ENCODE results near the gene EIF4E3. TPM values are rescaled to one million over a fixed set of nuclear protein-coding genes. Genes with fewer than 3 reads are reported as not detected.

Gene EIF4E3
- total RNA-seq (2014; rRNA removed; shearing (Covaris generic)) = 4.1 and 4.4 TPM in 2 replicates
- 8.6 and 10.8 TPM in 2 replicates for polyA plus RNA-seq (2015; cell fraction: cytosol; rRNA removed)
- 9.6 and 21.0 TPM in 2 replicates for polyA plus RNA-seq (2015; cell fraction: nucleus; rRNA removed)

DNA sequence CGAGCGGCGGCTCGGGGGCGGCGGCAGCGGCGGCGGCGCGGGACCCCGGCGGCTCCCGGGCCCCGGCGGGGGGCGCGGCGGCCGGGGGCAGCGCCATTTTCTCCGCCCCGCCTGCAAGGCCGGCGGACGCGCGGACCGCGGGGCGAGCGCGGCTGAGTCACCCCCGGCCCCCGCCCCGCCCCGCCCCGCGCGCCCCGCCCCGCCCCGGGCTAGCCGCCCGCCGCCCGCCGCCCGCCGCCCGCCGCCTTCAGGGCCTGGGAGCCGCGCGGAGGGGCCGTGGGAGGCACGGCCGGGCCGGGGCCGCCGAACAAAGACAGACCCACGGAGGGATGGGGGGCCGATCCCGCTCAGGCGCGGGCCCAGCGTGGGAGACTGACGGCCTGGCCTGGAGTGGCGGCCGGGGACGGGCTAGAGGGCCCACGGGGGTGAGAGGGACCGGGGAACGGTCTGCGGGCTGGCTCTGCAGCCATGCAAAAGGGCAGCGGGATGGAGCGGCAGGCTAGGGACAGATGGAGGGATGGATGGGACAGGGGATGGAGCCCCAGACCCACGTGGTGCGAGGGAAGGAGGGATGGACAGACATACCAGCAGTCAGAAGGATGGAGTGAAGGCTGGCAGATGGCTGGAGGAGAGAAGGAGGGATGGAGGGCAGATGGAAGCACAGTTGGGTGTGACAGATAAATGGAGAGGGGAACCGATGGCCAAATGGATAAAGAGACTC, at the start of gene EIF4E3:
Gene EIF4E3, minus strand, starts transcription at position 132 of the 721 bp plus-strand sequence. Its CDS starts 35 bp downstream, at position 97.
- DNase-seq (ENCODE audit: low read depth, low spot score) = peak; percentile 14
- in situ Hi-C loops (cut with HindIII; ENCODE audit: low pct_unique_long_range_greater_than_20kb, low sequenced_read_pairs) = no loop called here

GRCh38 chr3:71771884-71772283, 46.7 kb upstream of the EIF4E3 start:
- no peak for DNase-seq (ENCODE audit: low read depth, low spot score)
- in situ Hi-C loops (cut with HindIII; ENCODE audit: low pct_unique_long_range_greater_than_20kb, low sequenced_read_pairs) = no loop called here

GRCh38 chr3:71771126-71771525, 45.9 kb upstream of the EIF4E3 start:
- DNase-seq (ENCODE audit: low read depth, low spot score) = no peak
- in situ Hi-C loops (cut with HindIII; ENCODE audit: low pct_unique_long_range_greater_than_20kb, low sequenced_read_pairs) = no loop called here

GRCh38 chr3:71763426-71763825, 38.2 kb upstream of the EIF4E3 start:
- DNase-seq (ENCODE audit: low read depth, low spot score) = no peak
- in situ Hi-C loops (cut with HindIII; ENCODE audit: low pct_unique_long_range_greater_than_20kb, low sequenced_read_pairs) = no loop called here

- DNase-seq (ENCODE audit: low read depth, low spot score) = no peak
- in situ Hi-C loops (cut with HindIII; ENCODE audit: low pct_unique_long_range_greater_than_20kb, low sequenced_read_pairs) = no loop called here
Observed at GRCh38 chr3:71760140-71760539, 34.9 kb upstream of the EIF4E3 start.

GRCh38 chr3:71759401-71759800, 34.2 kb upstream of the EIF4E3 start:
- no peak for DNase-seq (ENCODE audit: low read depth, low spot score)
- in situ Hi-C loops (cut with HindIII; ENCODE audit: low pct_unique_long_range_greater_than_20kb, low sequenced_read_pairs) = no loop called here

DNA sequence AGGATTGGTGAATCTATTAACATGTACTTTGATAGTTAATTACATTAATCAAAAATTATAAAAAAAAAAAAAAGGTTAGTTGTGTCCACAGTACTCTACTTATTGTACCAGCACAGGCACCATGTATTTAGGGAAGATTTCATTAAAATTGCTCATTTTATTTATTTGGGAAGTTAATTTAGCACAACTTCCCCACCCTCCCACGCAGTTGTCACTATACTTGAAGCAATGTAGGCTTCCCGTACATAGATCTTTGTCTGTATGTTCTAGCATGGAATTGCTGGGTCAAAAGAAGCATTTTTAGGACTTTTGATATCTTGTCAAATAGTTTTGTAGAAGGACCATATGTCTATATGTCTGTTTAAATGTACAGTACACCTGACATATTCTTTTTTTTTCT, 32.9 kb upstream of the EIF4E3 start:
- in situ Hi-C loops (cut with HindIII; ENCODE audit: low pct_unique_long_range_greater_than_20kb, low sequenced_read_pairs) = no loop called here
- DNase-seq (ENCODE audit: low read depth, low spot score) = no peak

DNA sequence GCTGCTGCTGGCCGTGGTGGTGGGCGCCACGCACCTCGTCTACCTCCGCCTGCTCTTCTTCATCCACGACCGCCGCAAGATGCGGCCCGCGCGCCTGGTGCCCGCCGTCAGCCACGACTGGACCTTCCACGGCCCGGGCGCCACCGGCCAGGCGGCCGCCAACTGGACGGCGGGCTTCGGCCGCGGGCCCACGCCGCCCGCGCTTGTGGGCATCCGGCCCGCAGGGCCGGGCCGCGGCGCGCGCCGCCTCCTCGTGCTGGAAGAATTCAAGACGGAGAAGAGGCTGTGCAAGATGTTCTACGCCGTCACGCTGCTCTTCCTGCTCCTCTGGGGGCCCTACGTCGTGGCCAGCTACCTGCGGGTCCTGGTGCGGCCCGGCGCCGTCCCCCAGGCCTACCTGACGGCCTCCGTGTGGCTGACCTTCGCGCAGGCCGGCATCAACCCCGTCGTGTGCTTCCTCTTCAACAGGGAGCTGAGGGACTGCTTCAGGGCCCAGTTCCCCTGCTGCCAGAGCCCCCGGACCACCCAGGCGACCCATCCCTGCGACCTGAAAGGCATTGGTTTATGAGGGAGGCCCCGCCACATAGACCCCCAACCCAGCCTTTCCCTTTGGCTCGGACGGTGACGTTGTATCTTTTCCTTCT, 29.5 kb upstream of the EIF4E3 start:
- in situ Hi-C loops (cut with HindIII; ENCODE audit: low pct_unique_long_range_greater_than_20kb, low sequenced_read_pairs) = no loop called here
- DNase-seq (ENCODE audit: low read depth, low spot score) = no peak

DNA sequence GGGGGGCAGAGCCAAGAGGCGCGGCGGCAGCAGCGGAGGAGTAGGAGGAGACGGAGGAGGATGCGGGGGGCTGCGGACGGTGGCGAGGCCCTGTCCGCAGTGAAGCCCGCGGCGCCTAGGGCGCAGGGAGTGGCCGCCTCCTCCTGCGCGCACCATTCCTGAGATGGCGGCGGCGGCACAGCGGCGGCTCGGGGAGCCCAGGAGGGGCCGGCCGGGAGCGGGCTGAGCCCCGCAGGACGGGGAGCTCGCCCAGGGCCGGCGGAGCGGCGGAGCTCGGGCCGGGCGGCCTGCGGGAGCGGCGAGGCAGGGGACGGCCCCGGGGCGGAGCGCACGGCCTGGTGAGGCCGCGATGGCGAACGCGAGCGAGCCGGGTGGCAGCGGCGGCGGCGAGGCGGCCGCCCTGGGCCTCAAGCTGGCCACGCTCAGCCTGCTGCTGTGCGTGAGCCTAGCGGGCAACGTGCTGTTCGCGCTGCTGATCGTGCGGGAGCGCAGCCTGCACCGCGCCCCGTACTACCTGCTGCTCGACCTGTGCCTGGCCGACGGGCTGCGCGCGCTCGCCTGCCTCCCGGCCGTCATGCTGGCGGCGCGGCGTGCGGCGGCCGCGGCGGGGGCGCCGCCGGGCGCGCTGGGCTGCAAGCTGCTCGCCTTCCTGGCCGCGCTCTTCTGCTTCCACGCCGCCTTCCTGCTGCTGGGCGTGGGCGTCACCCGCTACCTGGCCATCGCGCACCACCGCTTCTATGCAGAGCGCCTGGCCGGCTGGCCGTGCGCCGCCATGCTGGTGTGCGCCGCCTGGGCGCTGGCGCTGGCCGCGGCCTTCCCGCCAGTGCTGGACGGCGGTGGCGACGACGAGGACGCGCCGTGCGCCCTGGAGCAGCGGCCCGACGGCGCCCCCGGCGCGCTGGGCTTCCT, 28.8 kb upstream of the EIF4E3 start, which contains the start of gene GPR27:
Gene GPR27, plus strand, starts transcription at position 155 of the 909 bp plus-strand sequence. Its CDS starts 195 bp downstream, at position 350.
- in situ Hi-C loops (cut with HindIII; ENCODE audit: low pct_unique_long_range_greater_than_20kb, low sequenced_read_pairs) = no loop called here
- no peak for DNase-seq (ENCODE audit: low read depth, low spot score)

- no peak for DNase-seq (ENCODE audit: low read depth, low spot score)
- in situ Hi-C loops (cut with HindIII; ENCODE audit: low pct_unique_long_range_greater_than_20kb, low sequenced_read_pairs) = no loop called here
Observed at GRCh38 chr3:71752831-71753700, 27.9 kb upstream of the EIF4E3 start.

DNA sequence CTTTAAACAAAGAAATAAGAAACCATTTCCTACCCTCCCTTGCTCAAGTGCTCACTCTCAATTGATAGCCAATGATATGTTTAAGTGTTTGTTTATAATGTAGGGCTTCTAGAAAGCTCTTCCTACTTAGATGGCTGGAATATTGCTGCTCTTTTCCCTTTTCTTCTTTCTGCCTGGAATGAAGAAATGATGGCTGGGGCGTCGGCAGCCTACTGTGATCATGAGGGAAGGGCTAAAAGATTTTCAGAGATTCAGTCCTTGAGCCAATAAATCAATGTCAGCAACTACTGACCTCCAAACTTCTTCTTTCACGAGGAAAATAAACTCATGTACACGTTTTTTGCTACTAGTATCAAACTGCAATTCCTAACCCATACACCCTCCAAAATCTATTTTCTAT, 26.4 kb upstream of the EIF4E3 start:
- in situ Hi-C loops (cut with HindIII; ENCODE audit: low pct_unique_long_range_greater_than_20kb, low sequenced_read_pairs) = no loop called here
- DNase-seq (ENCODE audit: low read depth, low spot score) = no peak

- DNase-seq (ENCODE audit: low read depth, low spot score) = no peak
- in situ Hi-C loops (cut with HindIII; ENCODE audit: low pct_unique_long_range_greater_than_20kb, low sequenced_read_pairs) = no loop called here
Observed at GRCh38 chr3:71744738-71745137, 19.5 kb upstream of the EIF4E3 start.

DNA sequence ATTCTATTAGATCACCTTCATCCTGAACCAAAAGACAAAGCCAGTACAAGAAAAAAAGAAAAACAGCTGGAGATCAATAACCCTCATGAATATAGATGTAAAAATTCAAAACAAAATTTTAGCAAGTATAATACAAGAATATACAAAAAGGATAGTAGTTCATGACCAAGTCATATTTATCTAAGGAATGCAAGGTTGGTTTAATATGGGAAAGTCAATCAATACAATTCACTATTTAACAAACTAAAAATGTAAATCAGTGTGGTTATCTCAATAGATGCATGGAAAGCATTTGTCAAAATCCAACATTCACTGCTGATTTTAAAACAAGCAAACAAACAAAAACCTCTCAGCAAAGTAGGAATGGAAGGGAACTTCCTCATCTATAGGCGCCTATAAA, 17.4 kb upstream of the EIF4E3 start:
- no peak for DNase-seq (ENCODE audit: low read depth, low spot score)
- in situ Hi-C loops (cut with HindIII; ENCODE audit: low pct_unique_long_range_greater_than_20kb, low sequenced_read_pairs) = no loop called here

DNA sequence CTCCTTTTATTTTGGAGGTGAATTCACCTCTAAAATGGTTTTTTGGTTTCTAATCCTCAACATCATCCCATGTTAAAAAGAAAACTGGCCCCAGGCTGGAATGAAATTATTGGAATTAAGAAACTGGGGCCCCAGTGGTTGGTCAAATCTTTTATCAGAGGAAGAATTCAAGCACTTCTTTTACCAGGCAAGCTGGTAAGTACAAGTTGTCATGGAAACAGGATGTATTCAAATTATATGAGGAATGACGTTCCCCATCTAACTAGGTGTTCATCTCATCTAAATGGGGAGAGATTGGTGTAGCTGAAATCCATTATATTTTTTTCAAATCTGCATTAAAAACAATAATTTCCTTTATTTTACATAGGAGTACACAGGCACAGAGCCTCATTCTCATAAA, 9.7 kb upstream of the EIF4E3 start:
- in situ Hi-C loops (cut with HindIII; ENCODE audit: low pct_unique_long_range_greater_than_20kb, low sequenced_read_pairs) = no loop called here
- no peak for DNase-seq (ENCODE audit: low read depth, low spot score)

- in situ Hi-C loops (cut with HindIII; ENCODE audit: low pct_unique_long_range_greater_than_20kb, low sequenced_read_pairs) = no loop called here
- no peak for DNase-seq (ENCODE audit: low read depth, low spot score)
Observed at GRCh38 chr3:71733319-71733718, 8.1 kb upstream of the EIF4E3 start.

- in situ Hi-C loops (cut with HindIII; ENCODE audit: low pct_unique_long_range_greater_than_20kb, low sequenced_read_pairs) = no loop called here
Observed at GRCh38 chr3:71732637-71733036, 7.4 kb upstream of the EIF4E3 start.

DNA sequence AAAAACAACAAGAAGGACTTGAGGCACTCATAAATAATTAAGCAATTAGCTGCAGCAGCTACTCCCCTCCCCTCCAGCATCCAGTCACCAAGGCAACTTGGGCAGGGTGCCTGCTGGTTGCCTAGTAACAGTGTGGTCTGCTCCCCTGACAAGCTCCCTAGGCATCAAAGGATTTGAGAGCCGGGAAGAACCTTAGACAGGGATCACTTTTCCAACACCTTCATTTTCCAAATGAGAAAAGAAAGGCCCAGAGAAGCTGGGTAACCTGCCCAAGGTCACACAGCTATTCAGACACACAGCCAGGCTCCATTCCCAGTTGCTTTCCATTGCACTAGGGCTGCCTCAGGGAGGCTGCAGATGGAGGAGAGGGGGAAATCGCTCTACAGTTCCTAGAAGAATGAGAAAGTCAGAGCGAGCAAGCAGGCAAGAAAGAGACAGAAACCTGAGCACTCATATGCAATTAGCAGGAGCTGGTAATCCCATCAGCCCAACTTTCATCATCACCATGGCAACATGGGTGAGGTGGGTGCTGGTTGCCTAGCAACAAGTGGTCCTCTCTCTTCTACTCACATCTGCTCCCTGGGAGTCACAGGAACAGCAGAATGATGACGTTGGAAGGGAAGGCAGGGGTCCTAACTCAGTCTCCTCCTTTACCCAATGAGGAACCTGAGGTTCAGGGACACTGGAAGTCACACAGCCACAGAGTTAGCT, 3.6 kb upstream of the EIF4E3 start:
- DNase-seq (ENCODE audit: low read depth, low spot score) = peak; percentile 44
- in situ Hi-C loops (cut with HindIII; ENCODE audit: low pct_unique_long_range_greater_than_20kb, low sequenced_read_pairs) = no loop called here

More at GRCh38 chr3:71732637-71733036, 7.4 kb upstream of the EIF4E3 start:
- no peak for DNase-seq (ENCODE audit: low read depth, low spot score)
